ENCODE measurements around the gene C3.
"Not testable (repeated sequence)": the region's sequence is repeated elsewhere in the genome, so short reads cannot be mapped to it uniquely, and the experiment has no call there.

DNA sequence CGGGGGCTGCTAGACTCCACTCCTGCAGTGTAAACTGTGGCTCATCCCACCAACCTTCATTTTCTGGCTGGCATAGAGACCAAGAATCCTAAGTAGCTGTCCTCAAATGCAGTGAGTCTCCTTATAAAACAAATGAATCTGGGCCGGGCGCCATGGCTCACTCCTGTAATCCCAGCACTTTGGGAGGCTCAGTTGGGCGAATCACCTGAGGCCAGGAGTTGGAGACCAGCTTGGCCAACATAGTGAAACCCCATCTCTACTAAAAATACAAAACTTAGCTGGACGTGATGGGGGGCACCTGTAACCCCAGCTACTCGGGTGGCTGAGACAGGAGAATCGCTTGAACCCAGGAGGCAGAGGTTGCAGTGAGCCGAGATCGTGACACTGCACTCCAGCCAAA is 80.1 kb downstream of the C3 start:
- not testable (repeated sequence) for TF ChIP-seq POLR2AphosphoS5, EP300, CTCF, POLR2A (IDR thresholded peaks at IDR 0.05)
